T-helper 17 cell (primary cell): ENCODE results near the gene MPPED2. TPM values are rescaled to one million over a fixed set of nuclear protein-coding genes. Genes with fewer than 3 reads are reported as not detected.

Experiments
- ATAC-seq: fragments of 150-1000 bp; cut with Tn5 transposase; 2 replicates; pipeline ENCODE4 v1.10.0; 2021; ENCODE audit warnings: mild to moderate bottlenecking, moderate library complexity
- DNase-seq, 3 donors: peaks; one replicate each; pipeline versions ENCODE4 v3.0.0 to v3.0.0-alpha.2; 2020 to 2021
- H3K9me3 ChIP-seq: one replicate; pipeline ENCODE4 v1.7.0; 2013; ENCODE audit warnings: low read length, mild to moderate bottlenecking; ENCODE audit not compliant: control insufficient read depth, poor library complexity, severe bottlenecking
- H3K27ac Mint-ChIP-seq: one replicate; pipeline ENCODE4 v1.8.0; 2022; ENCODE audit warnings: mild to moderate bottlenecking, moderate library complexity, mixed read lengths
- H3K27me3 Mint-ChIP-seq: one replicate; pipeline ENCODE4 v1.8.0; 2022; ENCODE audit warnings: mixed read lengths
- H3K36me3 Mint-ChIP-seq: one replicate; pipeline ENCODE4 v1.8.0; 2022; ENCODE audit warnings: low read depth, mixed read lengths
- H3K4me1 Mint-ChIP-seq: one replicate; pipeline ENCODE4 v1.8.0; 2022; ENCODE audit warnings: mild to moderate bottlenecking, mixed read lengths
- H3K4me3 Mint-ChIP-seq: one replicate; pipeline ENCODE4 v1.8.0; 2022; ENCODE audit warnings: mild to moderate bottlenecking, moderate library complexity, mixed read lengths
- total RNA-seq, 4 donors: library from RNA in 2 of 4; stranded (reverse) in 2 of 4; gene quantifications; one replicate each; pipeline ENCODE4 v1.2.3 and lab custom pipeline; 2022 to 2026

MPPED2 gene
- under 1 TPM in 1 of 2 donors, not detected in 1; 0.42 TPM for total RNA-seq
- 0 reads per million in 2 donors for total RNA-seq (lab: John Stamatoyannopoulos, UW)

GRCh38 chr11:30586251-30587144 lies at the start of gene MPPED2:
Gene MPPED2 (minus strand): TSS chr11:30586353. CDS start chr11:30580373, 5,980 bp downstream.
- no peaks in the 10 kb centered on the region for H3K36me3 Mint-ChIP-seq
- peak within 1 kb of the TSS; percentile 61 for H3K4me3 Mint-ChIP-seq
- no peak for DNase-seq
- peak; percentile 28 for ATAC-seq
- no peak within 1 kb of the TSS for H3K27ac Mint-ChIP-seq
- H3K27me3 Mint-ChIP-seq, result peaks cover 64% of the 10 kb centered on the region
- no peaks in the 10 kb centered on the region for H3K9me3 ChIP-seq
- H3K4me1 Mint-ChIP-seq, result peaks cover 2% of the 10 kb centered on the region

- Mint-ChIP-seq H3K27me3 (no peaks in the 10 kb centered on the region), H3K27ac (no peak overlapping the region), H3K4me1 (no peaks in the 10 kb centered on the region), H3K36me3 (no peaks in the 10 kb centered on the region), H3K4me3 (no peak overlapping the region)
- no peaks in the 10 kb centered on the region for H3K9me3 ChIP-seq
- no peak for DNase-seq
- no peak for ATAC-seq
Observed at GRCh38 chr11:30635401-30635989, 49.3 kb upstream of the MPPED2 start.

GRCh38 chr11:30631148-30631547 lies 45.0 kb upstream of the MPPED2 start:
- no peaks in the 10 kb centered on the region for H3K9me3 ChIP-seq
- ATAC-seq, result no peak
- H3K27me3 Mint-ChIP-seq, result no peaks in the 10 kb centered on the region
- H3K4me1 Mint-ChIP-seq, result no peaks in the 10 kb centered on the region
- H3K36me3 Mint-ChIP-seq, result no peaks in the 10 kb centered on the region
- H3K27ac Mint-ChIP-seq, result no peak overlapping the region
- DNase-seq, result no peak
- H3K4me3 Mint-ChIP-seq, result no peak overlapping the region

- H3K27me3 Mint-ChIP-seq, result no peaks in the 10 kb centered on the region
- no peak overlapping the region for H3K27ac Mint-ChIP-seq
- no peak for DNase-seq
- H3K4me1 Mint-ChIP-seq, result no peaks in the 10 kb centered on the region
- no peaks in the 10 kb centered on the region for H3K9me3 ChIP-seq
- H3K4me3 Mint-ChIP-seq, result no peak overlapping the region
- H3K36me3 Mint-ChIP-seq, result no peaks in the 10 kb centered on the region
- ATAC-seq, result no peak
Observed at GRCh38 chr11:30619767-30620166, 33.6 kb upstream of the MPPED2 start.

- Mint-ChIP-seq H3K27me3 (no peaks in the 10 kb centered on the region), H3K4me3 (no peak overlapping the region), H3K27ac (no peak overlapping the region), H3K36me3 (no peaks in the 10 kb centered on the region), H3K4me1 (no peaks in the 10 kb centered on the region)
- DNase-seq, result no peak
- no peak for ATAC-seq
- H3K9me3 ChIP-seq, result no peaks in the 10 kb centered on the region
Observed at GRCh38 chr11:30617762-30618161, 31.6 kb upstream of the MPPED2 start.

- Mint-ChIP-seq H3K4me3 (no peak overlapping the region), H3K27ac (no peak overlapping the region), H3K27me3 (no peaks in the 10 kb centered on the region), H3K36me3 (no peaks in the 10 kb centered on the region), H3K4me1 (no peaks in the 10 kb centered on the region)
- no peaks in the 10 kb centered on the region for H3K9me3 ChIP-seq
- DNase-seq (no peak), ATAC-seq (no peak)
Observed at GRCh38 chr11:30610628-30611027, 24.5 kb upstream of the MPPED2 start.

GRCh38 chr11:30608534-30608933 lies 22.4 kb upstream of the MPPED2 start:
- Mint-ChIP-seq H3K27ac (no peak overlapping the region), H3K4me1 (no peaks in the 10 kb centered on the region), H3K27me3 (no peaks in the 10 kb centered on the region), H3K36me3 (no peaks in the 10 kb centered on the region), H3K4me3 (no peak overlapping the region)
- no peak for DNase-seq
- H3K9me3 ChIP-seq, result no peaks in the 10 kb centered on the region
- ATAC-seq, result no peak

GRCh38 chr11:30605036-30605605 lies 19.0 kb upstream of the MPPED2 start:
- no peaks in the 10 kb centered on the region for H3K36me3 Mint-ChIP-seq
- no peak overlapping the region for H3K4me3 Mint-ChIP-seq
- ATAC-seq (no peak), DNase-seq (no peak)
- no peaks in the 10 kb centered on the region for H3K4me1 Mint-ChIP-seq
- no peaks in the 10 kb centered on the region for H3K9me3 ChIP-seq
- H3K27me3 Mint-ChIP-seq, result no peaks in the 10 kb centered on the region
- no peak overlapping the region for H3K27ac Mint-ChIP-seq

- no peak for ATAC-seq
- no peaks in the 10 kb centered on the region for H3K9me3 ChIP-seq
- no peak overlapping the region for H3K4me3 Mint-ChIP-seq
Observed at GRCh38 chr11:30603357-30603756, 17.2 kb upstream of the MPPED2 start.

GRCh38 chr11:30596832-30597231 lies 10.7 kb upstream of the MPPED2 start:
- DNase-seq (no peak), ATAC-seq (no peak)
- no peak overlapping the region for H3K27ac Mint-ChIP-seq
- peaks cover 6% of the 10 kb centered on the region for H3K27me3 Mint-ChIP-seq
- no peaks in the 10 kb centered on the region for H3K36me3 Mint-ChIP-seq
- H3K4me3 Mint-ChIP-seq, result no peak overlapping the region
- no peaks in the 10 kb centered on the region for H3K9me3 ChIP-seq
- H3K4me1 Mint-ChIP-seq, result no peaks in the 10 kb centered on the region

More at GRCh38 chr11:30603357-30603756, 17.2 kb upstream of the MPPED2 start:
- Mint-ChIP-seq H3K27me3 (no peaks in the 10 kb centered on the region), H3K27ac (no peak overlapping the region), H3K4me1 (no peaks in the 10 kb centered on the region), H3K36me3 (no peaks in the 10 kb centered on the region)
- no peak for DNase-seq

GRCh38 chr11:30595934-30596333 lies 9.8 kb upstream of the MPPED2 start:
- Mint-ChIP-seq H3K4me3 (no peak overlapping the region), H3K4me1 (no peaks in the 10 kb centered on the region), H3K27ac (no peak overlapping the region), H3K27me3 (peaks cover 12% of the 10 kb centered on the region), H3K36me3 (no peaks in the 10 kb centered on the region)
- ATAC-seq (no peak), DNase-seq (no peak)
- no peaks in the 10 kb centered on the region for H3K9me3 ChIP-seq

GRCh38 chr11:30594646-30595411 lies 8.7 kb upstream of the MPPED2 start:
- no peak overlapping the region for H3K27ac Mint-ChIP-seq
- H3K9me3 ChIP-seq, result no peaks in the 10 kb centered on the region
- no peak overlapping the region for H3K4me3 Mint-ChIP-seq
- ATAC-seq (no peak), DNase-seq (no peak)
- no peaks in the 10 kb centered on the region for H3K4me1 Mint-ChIP-seq
- H3K27me3 Mint-ChIP-seq, result peaks cover 13% of the 10 kb centered on the region
- no peaks in the 10 kb centered on the region for H3K36me3 Mint-ChIP-seq

- no peaks in the 10 kb centered on the region for H3K36me3 Mint-ChIP-seq
- no peaks in the 10 kb centered on the region for H3K9me3 ChIP-seq
- DNase-seq (no peak), ATAC-seq (no peak)
- no peak overlapping the region for H3K4me3 Mint-ChIP-seq
- peaks cover 2% of the 10 kb centered on the region for H3K4me1 Mint-ChIP-seq
- peaks cover 56% of the 10 kb centered on the region for H3K27me3 Mint-ChIP-seq
- no peak overlapping the region for H3K27ac Mint-ChIP-seq
Observed at GRCh38 chr11:30587269-30587812, 1.2 kb upstream of the MPPED2 start.
